H54 (cell line): ENCODE data around the gene FAM162B.

Source experiments
- DNase-seq: peaks from one replicate; pipeline ENCODE4 v3.0.0; 2011; ENCODE audit warnings: low spot score, mixed read lengths; ENCODE audit not compliant: insufficient read length
- FAIRE-seq: peaks from 3 replicates; lab custom pipeline; 2011; peaks lifted over from hg19 to GRCh38; lab: Jason Lieb, UNC
- POLR2A ChIP-seq: IDR thresholded peaks from 2 replicates; pipeline ENCODE4 v1.6.1; 2011; ENCODE audit warnings: low read depth, mild to moderate bottlenecking, low read length

FAM162B gene

GRCh38 chr6:116764961-116765841 is at the start of gene FAM162B:
TSS of gene FAM162B (minus strand) at chr6:116765719. CDS start at chr6:116765576, 143 bp downstream.
- FAIRE-seq (no peak), DNase-seq (no peak)
- no peak for TF ChIP-seq POLR2A

- no peak for DNase-seq
- no peak for TF ChIP-seq POLR2A
- FAIRE-seq = no peak
Measured at GRCh38 chr6:116812051-116812650, 46.6 kb upstream of the FAM162B start.

DNA sequence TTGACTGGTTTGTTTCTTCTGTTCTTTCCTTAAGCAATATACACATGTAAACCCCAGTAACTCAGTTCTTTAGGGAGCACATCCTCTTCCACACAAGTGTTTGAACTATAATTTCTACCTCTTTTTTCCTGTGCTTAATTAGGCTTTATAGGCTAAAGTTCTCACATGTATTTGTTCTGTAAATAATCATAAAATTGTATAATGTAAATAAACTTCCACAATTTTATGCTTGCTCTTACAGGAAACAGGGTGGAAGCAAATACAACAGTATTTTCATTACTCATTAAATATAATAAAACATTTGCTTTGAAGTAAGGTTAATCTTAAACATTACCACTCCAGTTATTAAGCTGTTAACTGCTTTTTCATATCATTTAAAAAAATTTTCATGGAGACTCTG is 36.5 kb upstream of the FAM162B start:
- no peak for TF ChIP-seq POLR2A
- FAIRE-seq = no peak

GRCh38 chr6:116799945-116800344 is 34.4 kb upstream of the FAM162B start:
- DNase-seq = no peak
- no peak for FAIRE-seq
- TF ChIP-seq POLR2A = no peak

More for the DNA sequence above, 36.5 kb upstream of the FAM162B start:
- DNase-seq = no peak

DNA sequence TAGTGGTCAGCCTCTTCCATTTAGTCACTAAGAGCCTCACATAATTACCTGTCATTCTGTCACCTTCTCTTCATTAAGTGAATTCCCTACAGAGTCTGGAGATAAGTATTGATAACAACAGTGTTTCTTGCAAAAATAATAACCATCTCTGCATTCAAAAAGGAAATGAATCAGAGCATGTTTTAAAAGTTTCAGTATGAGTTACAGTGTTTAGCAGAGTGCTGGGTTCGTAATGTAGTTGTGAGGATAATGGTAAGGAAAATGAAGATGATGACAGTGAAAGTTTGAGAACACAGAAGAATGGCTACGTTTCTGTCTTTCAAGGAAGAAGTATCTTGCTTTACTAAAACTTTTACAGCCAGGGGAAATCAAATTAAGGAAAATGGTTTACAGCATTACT is 32.1 kb upstream of the FAM162B start:
- DNase-seq (no peak), FAIRE-seq (no peak)
- no peak for TF ChIP-seq POLR2A

GRCh38 chr6:116793224-116793623 is 27.7 kb upstream of the FAM162B start:
- no peak for TF ChIP-seq POLR2A
- FAIRE-seq (no peak), DNase-seq (no peak)

DNA sequence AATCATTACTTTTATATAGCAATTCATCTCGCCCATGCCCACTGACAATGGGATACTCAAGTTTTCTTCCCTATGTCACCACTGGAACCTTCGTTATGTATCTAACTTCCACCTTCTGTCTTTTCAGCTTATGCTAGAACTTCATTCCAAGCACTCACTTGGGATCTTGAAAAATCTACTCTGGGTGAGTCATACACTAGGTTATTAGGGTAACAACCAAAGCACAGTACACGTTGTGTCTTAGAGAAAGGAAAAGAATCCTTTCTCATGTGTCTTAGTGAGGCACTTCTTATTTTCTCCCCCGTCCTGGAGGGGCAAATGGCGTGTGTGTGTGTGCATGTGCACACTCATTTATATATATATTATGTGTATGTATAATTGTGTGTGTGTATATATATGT is 18.3 kb upstream of the FAM162B start:
- DNase-seq (no peak), FAIRE-seq (no peak)

DNA sequence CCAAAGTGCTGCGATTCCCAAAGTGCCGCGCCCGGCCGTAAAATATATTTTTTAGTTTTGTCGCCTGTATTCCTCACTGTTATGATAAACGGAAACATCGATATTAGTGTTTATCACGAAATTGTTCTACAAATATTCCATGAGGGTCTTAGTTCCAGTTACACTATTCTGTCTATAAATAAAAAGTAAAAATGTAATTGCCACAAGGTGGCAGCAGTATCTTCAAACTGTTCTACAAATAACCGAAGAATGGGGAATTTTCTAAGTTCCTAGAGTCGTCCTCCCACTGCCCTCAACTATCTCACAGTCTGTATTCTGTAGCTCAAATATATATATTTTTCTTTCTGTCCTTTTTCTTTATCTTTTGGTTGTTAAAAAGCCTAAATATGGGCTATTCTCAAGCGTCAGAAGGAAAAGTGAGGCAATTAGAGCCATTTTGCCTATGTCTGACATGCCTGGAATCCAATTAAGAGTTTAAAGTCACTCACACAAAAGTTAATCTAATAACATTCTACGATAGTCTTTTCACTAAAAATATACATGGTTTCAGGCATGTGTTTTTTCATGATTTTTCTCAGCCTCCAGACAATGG is 14.2 kb upstream of the FAM162B start:
- TF ChIP-seq POLR2A = no peak
- DNase-seq (peak; percentile 2), FAIRE-seq (no peak)

More for the DNA sequence above, 18.3 kb upstream of the FAM162B start:
- no peak for TF ChIP-seq POLR2A

- FAIRE-seq = no peak
- TF ChIP-seq POLR2A = no peak
- no peak for DNase-seq
Measured at GRCh38 chr6:116773886-116774285, 8.4 kb upstream of the FAM162B start.

GRCh38 chr6:116772450-116772849 is 6.9 kb upstream of the FAM162B start:
- no peak for DNase-seq
- TF ChIP-seq POLR2A = no peak
- FAIRE-seq = no peak

DNA sequence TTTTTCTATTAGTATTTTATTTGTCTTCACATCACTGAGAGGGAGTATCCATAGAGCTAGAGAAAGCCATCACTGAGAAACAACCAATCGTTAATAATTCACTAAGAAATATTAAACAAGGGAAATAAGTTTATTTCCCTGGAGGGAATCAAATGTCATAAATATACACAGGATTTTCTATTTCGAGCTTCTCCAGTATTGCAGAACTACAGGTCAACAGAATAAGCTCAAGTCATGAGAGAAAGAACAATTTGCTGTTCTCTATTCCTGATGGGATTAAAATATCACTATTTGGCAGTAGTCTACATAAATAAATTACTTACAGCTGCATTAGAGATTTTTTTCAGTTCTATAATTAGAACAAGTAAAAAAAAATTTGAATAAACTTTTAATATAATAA is 2.2 kb upstream of the FAM162B start:
- DNase-seq (no peak), FAIRE-seq (no peak)
- no peak for TF ChIP-seq POLR2A

- DNase-seq = no peak
- no peak for FAIRE-seq
- TF ChIP-seq POLR2A = no peak
Measured at GRCh38 chr6:116766506-116767176, 1.1 kb upstream of the FAM162B start.

GRCh38 chr6:116764629-116764960 is 924 bp downstream of the FAM162B start:
- no peak for TF ChIP-seq POLR2A
- FAIRE-seq (no peak), DNase-seq (no peak)

DNA sequence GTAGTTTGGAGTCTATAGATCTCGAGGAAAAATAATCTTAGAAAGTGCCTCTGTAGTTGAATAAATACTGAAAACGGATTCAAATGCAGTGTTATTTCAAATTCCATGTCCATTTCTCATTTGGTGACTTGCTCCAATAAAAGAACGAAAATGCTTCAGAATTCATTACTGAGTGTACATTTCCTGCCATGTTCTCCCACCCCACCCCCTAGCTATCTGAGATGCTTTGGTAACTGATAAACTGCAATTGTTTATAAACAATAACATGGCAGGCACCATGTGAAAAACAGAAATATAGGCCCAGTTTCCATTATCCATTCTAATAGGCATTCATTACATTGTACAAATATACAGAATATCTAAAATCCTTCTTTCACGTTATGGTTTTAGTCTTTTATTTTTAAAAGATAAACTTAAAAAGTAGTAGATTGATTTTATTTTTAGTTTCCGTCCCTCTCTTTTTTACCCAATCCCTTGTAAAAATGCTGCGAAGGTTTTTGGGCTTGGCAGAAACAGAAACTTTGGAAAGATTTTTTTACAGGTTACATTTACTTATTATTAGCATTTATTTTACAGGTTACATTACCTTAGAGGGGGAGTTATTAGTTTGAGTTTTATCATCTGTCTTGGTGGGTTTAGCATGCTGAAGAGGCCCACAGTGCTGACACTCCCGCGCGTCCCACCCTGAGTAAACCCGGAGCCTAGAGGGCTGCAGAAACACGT is 1.5 kb downstream of the FAM162B start:
- no peak for FAIRE-seq
- no peak for DNase-seq
- no peak for TF ChIP-seq POLR2A
